ENCODE data around the gene CARS1.

DNA sequence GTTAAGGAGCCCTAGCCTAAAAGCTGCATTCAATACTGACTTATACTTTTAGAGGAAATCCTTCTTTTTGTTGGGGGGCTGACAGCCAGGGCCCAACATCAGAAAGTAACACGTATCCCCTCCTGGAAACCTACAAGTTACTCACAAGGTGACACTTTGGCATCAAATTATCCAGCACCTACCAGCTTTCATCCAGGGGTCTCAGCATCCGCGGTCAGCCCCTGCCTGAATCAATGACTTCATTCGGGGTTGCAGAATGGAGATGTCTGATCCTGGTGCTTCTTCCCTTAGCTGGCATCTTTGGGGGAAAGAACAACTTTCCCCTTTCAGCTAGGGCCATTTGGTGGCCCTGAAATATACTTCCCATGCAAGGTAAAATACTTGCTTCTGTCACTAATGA, 59.8 kb downstream of the CARS1 start:
- TF ChIP-seq POLR2AphosphoS5 (IDR thresholded peaks at IDR 0.05) = no peak
- TF ChIP-seq, protein P1, sequence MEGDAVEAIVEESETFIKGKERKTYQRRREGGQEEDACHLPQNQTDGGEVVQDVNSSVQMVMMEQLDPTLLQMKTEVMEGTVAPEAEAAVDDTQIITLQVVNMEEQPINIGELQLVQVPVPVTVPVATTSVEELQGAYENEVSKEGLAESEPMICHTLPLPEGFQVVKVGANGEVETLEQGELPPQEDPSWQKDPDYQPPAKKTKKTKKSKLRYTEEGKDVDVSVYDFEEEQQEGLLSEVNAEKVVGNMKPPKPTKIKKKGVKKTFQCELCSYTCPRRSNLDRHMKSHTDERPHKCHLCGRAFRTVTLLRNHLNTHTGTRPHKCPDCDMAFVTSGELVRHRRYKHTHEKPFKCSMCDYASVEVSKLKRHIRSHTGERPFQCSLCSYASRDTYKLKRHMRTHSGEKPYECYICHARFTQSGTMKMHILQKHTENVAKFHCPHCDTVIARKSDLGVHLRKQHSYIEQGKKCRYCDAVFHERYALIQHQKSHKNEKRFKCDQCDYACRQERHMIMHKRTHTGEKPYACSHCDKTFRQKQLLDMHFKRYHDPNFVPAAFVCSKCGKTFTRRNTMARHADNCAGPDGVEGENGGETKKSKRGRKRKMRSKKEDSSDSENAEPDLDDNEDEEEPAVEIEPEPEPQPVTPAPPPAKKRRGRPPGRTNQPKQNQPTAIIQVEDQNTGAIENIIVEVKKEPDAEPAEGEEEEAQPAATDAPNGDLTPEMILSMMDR (IDR thresholded peaks at IDR 0.05) = no peak
- TF ChIP-seq POLR2A (IDR thresholded peaks at IDR 0.05) = no peak

Measured in suprapubic skin (tissue), 4 donors.